ENCODE data around the gene MXD3. TPM values are rescaled to one million over a fixed set of nuclear protein-coding genes. Genes with fewer than 3 reads are reported as not detected.

MXD3 gene
- total and polyA plus RNA-seq, 2 donors (not counting 1 experiment from before 2014, with no cell fraction given) = 11.5 to 14.8 TPM

DNA sequence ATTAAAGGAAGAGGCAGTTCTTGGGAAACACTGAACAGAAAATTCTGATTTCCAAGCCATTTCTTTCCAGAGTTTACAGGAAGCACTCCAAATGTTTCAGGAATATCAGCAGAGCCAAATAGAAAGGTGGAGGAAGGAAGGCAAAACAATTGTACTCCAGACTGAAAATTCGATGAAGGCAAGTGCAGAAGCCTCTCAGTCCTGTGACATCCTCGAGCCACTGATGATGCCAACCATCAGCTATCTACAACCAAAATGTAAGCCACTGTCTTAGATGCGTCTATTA is 37.6 kb upstream of the MXD3 start:
- no peak for ATAC-seq (ENCODE audit: low read depth)
- Histone ChIP-seq H3K9me3 (ENCODE audit: control extremely low read depth in 1 of 3, control insufficient read depth in 2 of 3, insufficient read depth in 1 of 3, low read length in 2 of 3) (no peaks in the 10 kb centered on the region), H3K27ac (ENCODE audit: low read length in 2 of 2) (no peak overlapping the region), H3K4me2 (replicated peaks; ENCODE audit: low read depth, low read length, poor library complexity, severe bottlenecking) (no peak overlapping the region), H3K4me1 (ENCODE audit: control insufficient read depth in 2 of 2, insufficient read depth in 2 of 2, low read length in 2 of 2) (peaks cover 24 to 30% of the 10 kb centered on the region in 2 donors), H3K9ac (ENCODE audit: low read length) (no peak overlapping the region), H3K4me3 (ENCODE audit: control extremely low read depth in 1 of 5, extremely low read depth in 1 of 5, insufficient read depth in 1 of 5, low read depth in 2 of 5, low read length in 4 of 5) (no peak overlapping the region), H4K20me1 (ENCODE audit: control insufficient read depth, insufficient read depth, low read length, poor library complexity, severe bottlenecking) (peaks cover 22% of the 10 kb centered on the region), H3K36me3 (replicated peaks in 1 of 2; ENCODE audit: control extremely low read depth in 1 of 2, control insufficient read depth in 1 of 2, extremely low read depth in 1 of 2, insufficient read depth in 2 of 2, low read length in 1 of 2) (peaks cover 5 to 27% of the 10 kb centered on the region in 2 experiments), H3K27me3 (replicated peaks in 1 of 4; ENCODE audit: control extremely low read depth in 1 of 4, control insufficient read depth in 3 of 4, insufficient read depth in 4 of 4, low read length in 3 of 4) (no peaks in the 10 kb centered on the region), H2AFZ (ENCODE audit: insufficient read depth, low read depth, low read length, poor library complexity, severe bottlenecking) (no peak overlapping the region), H3K79me2 (ENCODE audit: control insufficient read depth, insufficient read depth, low read length) (peaks cover 68% of the 10 kb centered on the region)
- H3K4me3 Mint-ChIP-seq = peak overlapping the region; percentile 96
- ChIA-PET CTCF (interaction anchor here (1.2 to 1.3 kb wide), 2 partner anchors 22 to 238 kb away, joined by 4 read pairs; no protein-coding TSS in a partner anchor), POLR2A (interaction anchor here (0.9 kb wide), 1 partner anchor 36 kb away, joined by 5 read pairs; no protein-coding TSS in a partner anchor)
- no peak for TF ChIP-seq EZH2 (IDR thresholded peaks at IDR 0.05; ENCODE audit: borderline replicate concordance, insufficient read depth, low read depth, low read length, poor library complexity, severe bottlenecking)
- TF ChIP-seq, protein P1, sequence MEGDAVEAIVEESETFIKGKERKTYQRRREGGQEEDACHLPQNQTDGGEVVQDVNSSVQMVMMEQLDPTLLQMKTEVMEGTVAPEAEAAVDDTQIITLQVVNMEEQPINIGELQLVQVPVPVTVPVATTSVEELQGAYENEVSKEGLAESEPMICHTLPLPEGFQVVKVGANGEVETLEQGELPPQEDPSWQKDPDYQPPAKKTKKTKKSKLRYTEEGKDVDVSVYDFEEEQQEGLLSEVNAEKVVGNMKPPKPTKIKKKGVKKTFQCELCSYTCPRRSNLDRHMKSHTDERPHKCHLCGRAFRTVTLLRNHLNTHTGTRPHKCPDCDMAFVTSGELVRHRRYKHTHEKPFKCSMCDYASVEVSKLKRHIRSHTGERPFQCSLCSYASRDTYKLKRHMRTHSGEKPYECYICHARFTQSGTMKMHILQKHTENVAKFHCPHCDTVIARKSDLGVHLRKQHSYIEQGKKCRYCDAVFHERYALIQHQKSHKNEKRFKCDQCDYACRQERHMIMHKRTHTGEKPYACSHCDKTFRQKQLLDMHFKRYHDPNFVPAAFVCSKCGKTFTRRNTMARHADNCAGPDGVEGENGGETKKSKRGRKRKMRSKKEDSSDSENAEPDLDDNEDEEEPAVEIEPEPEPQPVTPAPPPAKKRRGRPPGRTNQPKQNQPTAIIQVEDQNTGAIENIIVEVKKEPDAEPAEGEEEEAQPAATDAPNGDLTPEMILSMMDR (IDR thresholded peaks at IDR 0.05) = no peak
- H3K27ac Mint-ChIP-seq = no peak overlapping the region
- H3K4me1 Mint-ChIP-seq = peaks cover 48% of the 10 kb centered on the region
- no peak for DNase-seq
- H3K27me3 Mint-ChIP-seq = no peaks in the 10 kb centered on the region
- intact Hi-C loops (cut with micrococcal nuclease) = no loop called here
- no peaks in the 10 kb centered on the region for H3K9me3 Mint-ChIP-seq (ENCODE audit: insufficient read depth)
- WGBS (ENCODE audit: insufficient coverage) = 80% methylated on average over 2 of the region's 3 CpGs

DNA sequence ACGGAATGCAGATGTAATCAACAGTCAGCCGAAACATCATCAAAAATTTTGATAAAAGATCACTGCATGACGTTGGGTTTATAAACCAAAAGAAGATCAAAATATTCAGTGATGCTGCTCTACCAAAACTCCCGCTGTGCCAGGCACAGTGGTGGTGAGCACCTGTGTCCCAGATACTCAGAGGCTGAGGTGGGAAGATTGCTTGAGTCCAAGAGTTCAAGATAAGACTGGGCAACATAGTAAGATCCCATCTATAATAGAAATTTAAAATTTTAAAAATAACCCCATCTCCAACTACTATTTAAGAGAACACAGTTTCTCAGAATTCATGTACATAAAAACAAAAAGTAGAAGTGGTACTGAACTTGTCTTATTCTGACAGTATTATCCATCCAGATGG is 36.0 kb upstream of the MXD3 start:
- Histone ChIP-seq H3K27ac (ENCODE audit: low read length in 2 of 2) (no peak overlapping the region), H3K4me1 (ENCODE audit: control insufficient read depth in 2 of 2, insufficient read depth in 2 of 2, low read length in 2 of 2) (peaks cover 24 to 28% of the 10 kb centered on the region in 2 donors), H3K9ac (ENCODE audit: low read length) (no peak overlapping the region), H3K27me3 (replicated peaks in 1 of 4; ENCODE audit: control extremely low read depth in 1 of 4, control insufficient read depth in 3 of 4, insufficient read depth in 4 of 4, low read length in 3 of 4) (no peaks in the 10 kb centered on the region), H3K9me3 (ENCODE audit: control extremely low read depth in 1 of 3, control insufficient read depth in 2 of 3, insufficient read depth in 1 of 3, low read length in 2 of 3) (no peaks in the 10 kb centered on the region), H3K4me3 (ENCODE audit: control extremely low read depth in 1 of 5, extremely low read depth in 1 of 5, insufficient read depth in 1 of 5, low read depth in 2 of 5, low read length in 4 of 5) (no peak overlapping the region), H3K79me2 (ENCODE audit: control insufficient read depth, insufficient read depth, low read length) (peaks cover 84% of the 10 kb centered on the region), H3K4me2 (replicated peaks; ENCODE audit: low read depth, low read length, poor library complexity, severe bottlenecking) (no peak overlapping the region), H2AFZ (ENCODE audit: insufficient read depth, low read depth, low read length, poor library complexity, severe bottlenecking) (no peak overlapping the region), H4K20me1 (ENCODE audit: control insufficient read depth, insufficient read depth, low read length, poor library complexity, severe bottlenecking) (peaks cover 34% of the 10 kb centered on the region), H3K36me3 (replicated peaks in 1 of 2; ENCODE audit: control extremely low read depth in 1 of 2, control insufficient read depth in 1 of 2, extremely low read depth in 1 of 2, insufficient read depth in 2 of 2, low read length in 1 of 2) (peaks cover 5 to 33% of the 10 kb centered on the region in 2 experiments)
- intact Hi-C loops (cut with micrococcal nuclease) = no loop called here
- TF ChIP-seq EZH2 (IDR thresholded peaks at IDR 0.05; ENCODE audit: borderline replicate concordance, insufficient read depth, low read depth, low read length, poor library complexity, severe bottlenecking) = no peak
- TF ChIP-seq, protein P1 (IDR thresholded peaks at IDR 0.05) = no peak
- no peak overlapping the region for H3K4me3 Mint-ChIP-seq
- no peak for ATAC-seq (ENCODE audit: low read depth)
- ChIA-PET CTCF (no interaction called here), POLR2A (no interaction called here)
- no peak for DNase-seq
- H3K27me3 Mint-ChIP-seq = no peaks in the 10 kb centered on the region
- H3K27ac Mint-ChIP-seq = no peak overlapping the region
- no peaks in the 10 kb centered on the region for H3K9me3 Mint-ChIP-seq (ENCODE audit: insufficient read depth)
- WGBS (ENCODE audit: insufficient coverage) = 94% methylated on average over 3 of the region's 4 CpGs
- peaks cover 43% of the 10 kb centered on the region for H3K4me1 Mint-ChIP-seq

All from B cell (primary cell).